GM12872 (cell line): Measurements from ENCODE around the gene NUP214.

Experiments used
- CTCF ChIP-seq: IDR thresholded peaks from 3 replicates; pipeline ENCODE4 v1.5.1; 2011; ENCODE audit warnings: low read depth, mild to moderate bottlenecking, low read length, moderate library complexity; ENCODE audit not compliant: insufficient read depth

NUP214 gene

GRCh38 chr9:131273856-131274673 lies 148.7 kb downstream of the NUP214 start:
- no peak for TF ChIP-seq CTCF

GRCh38 chr9:131274674-131275331 lies 149.4 kb downstream of the NUP214 start:
- TF ChIP-seq CTCF = no peak

GRCh38 chr9:131275332-131276093 lies 150.1 kb downstream of the NUP214 start:
- peak; percentile 77 for TF ChIP-seq CTCF

- TF ChIP-seq CTCF = no peak
Observed at GRCh38 chr9:131276094-131276888, 150.9 kb downstream of the NUP214 start, which contains the start of gene FAM78A. Gene FAM78A, minus strand, starts transcription at chr9:131276510. Its CDS starts 331 bp downstream, at chr9:131276179.

GRCh38 chr9:131276891-131277286 lies 151.5 kb downstream of the NUP214 start:
- no peak for TF ChIP-seq CTCF

GRCh38 chr9:131277287-131277909 lies 152.0 kb downstream of the NUP214 start:
- no peak for TF ChIP-seq CTCF
